Neural progenitor cell (in vitro differentiated cells): ENCODE data around the gene CSRNP3. TPM values are rescaled to one million over a fixed set of nuclear protein-coding genes. Genes with fewer than 3 reads are reported as not detected.

Source experiments
- DNase-seq: peaks from one replicate; pipeline ENCODE4 v3.0.0-alpha.2; 2016; ENCODE audit warnings: low spot score
- H2AFZ ChIP-seq: fragments of 200-600 bp; sonication (generic); replicated peaks from 2 replicates; pipeline ENCODE4 v1.6.1; 2016; ENCODE audit warnings: antibody characterized with exemption
- H3F3A ChIP-seq: fragments of 200-600 bp; sonication (generic); 2 replicates; pipeline ENCODE4 v1.6.1; 2016; ENCODE audit warnings: antibody characterized with exemption, low read depth
- H3K27ac ChIP-seq: fragments of 200-600 bp; sonication (generic); 2 replicates; pipeline ENCODE4 v1.5.1; 2016; ENCODE audit warnings: mild to moderate bottlenecking
- H3K27me3 ChIP-seq: fragments of 200-600 bp; sonication (generic); 2 replicates; pipeline ENCODE4 v1.6.1; 2016; ENCODE audit warnings: mild to moderate bottlenecking, moderate library complexity
- H3K36me3 ChIP-seq: fragments of 200-600 bp; sonication (generic); 2 replicates; pipeline ENCODE4 v1.5.1; 2016
- H3K4me1 ChIP-seq: fragments of 200-600 bp; sonication (generic); 2 replicates; pipeline ENCODE4 v1.6.1; 2016; ENCODE audit warnings: mixed run types
- H3K4me2 ChIP-seq: fragments of 200-600 bp; sonication (generic); 2 replicates; pipeline ENCODE4 v1.6.1; 2016
- H3K4me3 ChIP-seq: fragments of 200-600 bp; sonication (generic); 2 replicates; pipeline ENCODE4 v1.5.1; 2016
- H3K79me2 ChIP-seq: fragments of 200-600 bp; sonication (generic); 2 replicates; pipeline ENCODE4 v1.6.1; 2016; ENCODE audit warnings: low read depth
- H3K9ac ChIP-seq: fragments of 200-600 bp; sonication (generic); 2 replicates; pipeline ENCODE4 v1.6.1; 2016
- H3K9me3 ChIP-seq: fragments of 200-600 bp; sonication (generic); 2 replicates; pipeline ENCODE4 v1.5.1; 2016; ENCODE audit warnings: low read depth
- H4K20me1 ChIP-seq: fragments of 200-600 bp; sonication (generic); 2 replicates; pipeline ENCODE4 v1.6.1; 2016; ENCODE audit warnings: low read depth
- H3K27ac Mint-ChIP-seq: 3 replicates; pipeline ENCODE4 v1.8.0; 2021; ENCODE audit warnings: mixed read lengths
- H3K27me3 Mint-ChIP-seq: 2 replicates; pipeline ENCODE4 v1.8.0; 2022; ENCODE audit warnings: low read depth, mild to moderate bottlenecking, inconsistent platforms, moderate library complexity, mixed read lengths; ENCODE audit not compliant: insufficient read depth
- H3K36me3 Mint-ChIP-seq: 3 replicates; pipeline ENCODE4 v1.8.0; 2021; ENCODE audit warnings: mixed read lengths
- H3K4me1 Mint-ChIP-seq: 3 replicates; pipeline ENCODE4 v1.8.0; 2021; ENCODE audit warnings: mixed read lengths
- H3K4me3 Mint-ChIP-seq: 3 replicates; pipeline ENCODE4 v1.8.0; 2021; ENCODE audit warnings: mild to moderate bottlenecking, moderate library complexity, mixed read lengths
- H3K9me3 Mint-ChIP-seq: 3 replicates; pipeline ENCODE4 v1.8.0; 2020; ENCODE audit warnings: mixed read lengths
- CTCF ChIP-seq: fragments of 200-600 bp; sonication (generic); IDR thresholded peaks from 2 replicates; pipeline ENCODE4 v1.5.1; 2017; ENCODE audit warnings: antibody characterized with exemption, mild to moderate bottlenecking
- EZH2 ChIP-seq: fragments of 200-600 bp; sonication (generic); IDR thresholded peaks from 2 replicates; pipeline ENCODE4 v1.6.1; 2017; ENCODE audit warnings: antibody characterized with exemption, mild to moderate bottlenecking, moderate library complexity
- EZH2phosphoT487 ChIP-seq: fragments of 200-600 bp; sonication (generic); IDR thresholded peaks from 2 replicates; pipeline ENCODE4 v1.6.1; 2017; ENCODE audit warnings: antibody characterized with exemption
- total RNA-seq: library from RNA; depleted of rRNA; stranded (reverse); fragments of >200 nt; gene quantifications from 2 replicates; pipeline ENCODE4 v1.2.3, GENCODE V29; 2015; ENCODE audit warnings: low replicate concordance

Gene CSRNP3
- total RNA-seq, 1 donor from 2014 or later = 16.9 TPM

- peaks cover 4% of the 10 kb centered on the region for H3K36me3 ChIP-seq
- H3K27ac Mint-ChIP-seq = no peak overlapping the region
Measured at GRCh38 chr2:165528691-165529090, 59.2 kb downstream of the CSRNP3 start.

GRCh38 chr2:165529130-165529529 lies 59.6 kb downstream of the CSRNP3 start:
- Mint-ChIP-seq H3K9me3 (peaks cover 10% of the 10 kb centered on the region), H3K27ac (no peak overlapping the region), H3K27me3 (peaks cover 2% of the 10 kb centered on the region), H3K4me1 (no peaks in the 10 kb centered on the region), H3K36me3 (peaks cover 39% of the 10 kb centered on the region), H3K4me3 (no peak overlapping the region)
- Histone ChIP-seq H3K27me3 (no peaks in the 10 kb centered on the region), H3K36me3 (peaks cover 4% of the 10 kb centered on the region), H3K9ac (no peak overlapping the region), H3F3A (no peaks in the 10 kb centered on the region), H2AFZ (no peak overlapping the region), H3K4me1 (no peaks in the 10 kb centered on the region), H3K27ac (no peak overlapping the region), H4K20me1 (no peaks in the 10 kb centered on the region), H3K79me2 (no peaks in the 10 kb centered on the region), H3K4me2 (no peak overlapping the region), H3K4me3 (no peak overlapping the region), H3K9me3 (no peaks in the 10 kb centered on the region)
- no peak for DNase-seq
- TF ChIP-seq EZH2phosphoT487 (no peak), EZH2 (no peak), CTCF (no peak)

More at GRCh38 chr2:165528691-165529090, 59.2 kb downstream of the CSRNP3 start:
- TF ChIP-seq CTCF = no peak
- no peak for TF ChIP-seq EZH2
- no peak for TF ChIP-seq EZH2phosphoT487
- Histone ChIP-seq H4K20me1 (no peaks in the 10 kb centered on the region), H3K27ac (no peak overlapping the region), H3K4me2 (no peak overlapping the region), H3K4me3 (no peak overlapping the region), H3K4me1 (no peaks in the 10 kb centered on the region), H3K27me3 (no peaks in the 10 kb centered on the region), H3K79me2 (no peaks in the 10 kb centered on the region), H3K9me3 (no peaks in the 10 kb centered on the region), H3K9ac (no peak overlapping the region), H3F3A (no peaks in the 10 kb centered on the region), H2AFZ (no peak overlapping the region)
- Mint-ChIP-seq H3K4me3 (no peak overlapping the region), H3K27me3 (peaks cover 2% of the 10 kb centered on the region), H3K9me3 (peaks cover 10% of the 10 kb centered on the region), H3K36me3 (peaks cover 39% of the 10 kb centered on the region), H3K4me1 (no peaks in the 10 kb centered on the region)
- no peak for DNase-seq

GRCh38 chr2:165533331-165533730 lies 63.8 kb downstream of the CSRNP3 start:
- Histone ChIP-seq H3K79me2 (no peaks in the 10 kb centered on the region), H3K4me3 (no peak overlapping the region), H3K9me3 (no peaks in the 10 kb centered on the region), H3K9ac (no peak overlapping the region), H3K4me2 (no peak overlapping the region), H3K27me3 (no peaks in the 10 kb centered on the region), H4K20me1 (no peaks in the 10 kb centered on the region), H3K27ac (no peak overlapping the region), H2AFZ (no peak overlapping the region), H3K4me1 (no peaks in the 10 kb centered on the region), H3F3A (no peaks in the 10 kb centered on the region), H3K36me3 (peaks cover 4% of the 10 kb centered on the region)
- Mint-ChIP-seq H3K27me3 (peaks cover 2% of the 10 kb centered on the region), H3K4me1 (no peaks in the 10 kb centered on the region), H3K4me3 (no peak overlapping the region), H3K9me3 (peaks cover 7% of the 10 kb centered on the region), H3K27ac (no peak overlapping the region), H3K36me3 (peaks cover 27% of the 10 kb centered on the region)
- no peak for TF ChIP-seq CTCF
- no peak for TF ChIP-seq EZH2
- no peak for TF ChIP-seq EZH2phosphoT487
- DNase-seq = no peak

GRCh38 chr2:165535471-165535870 lies 66.0 kb downstream of the CSRNP3 start:
- no peak overlapping the region for H3K9ac ChIP-seq
- no peaks in the 10 kb centered on the region for H3K9me3 Mint-ChIP-seq
- H3K36me3 Mint-ChIP-seq = peaks cover 14% of the 10 kb centered on the region
- H3K4me1 ChIP-seq = no peaks in the 10 kb centered on the region
- TF ChIP-seq EZH2phosphoT487 (no peak), EZH2 (no peak), CTCF (no peak)
- H3K4me3 ChIP-seq = no peak overlapping the region
- no peak overlapping the region for H3K4me2 ChIP-seq
- no peaks in the 10 kb centered on the region for H3K27me3 ChIP-seq
- no peak for DNase-seq
- no peaks in the 10 kb centered on the region for H3K4me1 Mint-ChIP-seq
- no peaks in the 10 kb centered on the region for H3K9me3 ChIP-seq
- no peaks in the 10 kb centered on the region for H3K27me3 Mint-ChIP-seq
- no peak overlapping the region for H2AFZ ChIP-seq
- peaks cover 4% of the 10 kb centered on the region for H3K36me3 ChIP-seq
- no peaks in the 10 kb centered on the region for H4K20me1 ChIP-seq
- no peaks in the 10 kb centered on the region for H3F3A ChIP-seq
- H3K27ac ChIP-seq = no peak overlapping the region
- H3K27ac Mint-ChIP-seq = no peak overlapping the region
- H3K79me2 ChIP-seq = no peaks in the 10 kb centered on the region
- H3K4me3 Mint-ChIP-seq = no peak overlapping the region
